ENCODE measurements around the gene LRRC74A. TPM values are rescaled to one million over a fixed set of nuclear protein-coding genes. Genes with fewer than 3 reads are reported as not detected.
A peak's percentile ranks its signal among the peaks of the same experiment; 100 is the strongest.

The LRRC74A gene
- total RNA-seq, 1 donor from 2014 or later: not detected

- no peaks in the 10 kb centered on the region for H3K27me3 Mint-ChIP-seq (ENCODE audit: unreplicated experiment)
- no peaks in the 10 kb centered on the region for H3K9me3 Mint-ChIP-seq (ENCODE audit: unreplicated experiment)
- H3K27ac Mint-ChIP-seq (ENCODE audit: unreplicated experiment): no peak overlapping the region
These were observed 46.8 kb upstream of the LRRC74A start for GRCh38 chr14:76779221-76780057.

GRCh38 chr14:76780058-76780345 lies 46.2 kb upstream of the LRRC74A start:
- H3K36me3 Mint-ChIP-seq (ENCODE audit: unreplicated experiment): peaks cover 8% of the 10 kb centered on the region
- H3K27me3 Mint-ChIP-seq (ENCODE audit: unreplicated experiment): no peaks in the 10 kb centered on the region
- H3K27ac Mint-ChIP-seq (ENCODE audit: unreplicated experiment): no peak overlapping the region
- TF ChIP-seq CTCF (IDR thresholded peaks at IDR 0.05): no peak
- H3K9me3 Mint-ChIP-seq (ENCODE audit: unreplicated experiment): no peaks in the 10 kb centered on the region
- no peak for DNase-seq (ENCODE audit: extremely low spot score, unreplicated experiment)
- H3K4me3 Mint-ChIP-seq (ENCODE audit: unreplicated experiment): no peak overlapping the region
- peaks cover 13% of the 10 kb centered on the region for H3K4me1 Mint-ChIP-seq (ENCODE audit: unreplicated experiment)

More at GRCh38 chr14:76779221-76780057, 46.8 kb upstream of the LRRC74A start:
- Mint-ChIP-seq H3K36me3 (ENCODE audit: unreplicated experiment) (peaks cover 8% of the 10 kb centered on the region), H3K4me3 (ENCODE audit: unreplicated experiment) (no peak overlapping the region), H3K4me1 (ENCODE audit: unreplicated experiment) (peaks cover 11% of the 10 kb centered on the region)
- TF ChIP-seq CTCF (IDR thresholded peaks at IDR 0.05): no peak
- DNase-seq (ENCODE audit: extremely low spot score, unreplicated experiment): no peak

GRCh38 chr14:76780360-76780759 lies 45.8 kb upstream of the LRRC74A start:
- TF ChIP-seq CTCF (IDR thresholded peaks at IDR 0.05): no peak
- no peak overlapping the region for H3K27ac Mint-ChIP-seq (ENCODE audit: unreplicated experiment)

GRCh38 chr14:76780875-76781647 lies 45.1 kb upstream of the LRRC74A start:
- Mint-ChIP-seq H3K4me1 (ENCODE audit: unreplicated experiment) (peaks cover 18% of the 10 kb centered on the region), H3K36me3 (ENCODE audit: unreplicated experiment) (peaks cover 8% of the 10 kb centered on the region), H3K4me3 (ENCODE audit: unreplicated experiment) (no peak overlapping the region), H3K27me3 (ENCODE audit: unreplicated experiment) (no peaks in the 10 kb centered on the region), H3K9me3 (ENCODE audit: unreplicated experiment) (no peaks in the 10 kb centered on the region), H3K27ac (ENCODE audit: unreplicated experiment) (no peak overlapping the region)
- DNase-seq (ENCODE audit: extremely low spot score, unreplicated experiment): peak; percentile 83
- no peak for TF ChIP-seq CTCF (IDR thresholded peaks at IDR 0.05)

More at GRCh38 chr14:76780360-76780759, 45.8 kb upstream of the LRRC74A start:
- DNase-seq (ENCODE audit: extremely low spot score, unreplicated experiment): no peak
- H3K9me3 Mint-ChIP-seq (ENCODE audit: unreplicated experiment): no peaks in the 10 kb centered on the region
- peaks cover 8% of the 10 kb centered on the region for H3K36me3 Mint-ChIP-seq (ENCODE audit: unreplicated experiment)
- H3K27me3 Mint-ChIP-seq (ENCODE audit: unreplicated experiment): no peaks in the 10 kb centered on the region
- H3K4me3 Mint-ChIP-seq (ENCODE audit: unreplicated experiment): no peak overlapping the region
- peaks cover 16% of the 10 kb centered on the region for H3K4me1 Mint-ChIP-seq (ENCODE audit: unreplicated experiment)

GRCh38 chr14:76781648-76782051 lies 44.6 kb upstream of the LRRC74A start:
- Mint-ChIP-seq H3K27me3 (ENCODE audit: unreplicated experiment) (no peaks in the 10 kb centered on the region), H3K27ac (ENCODE audit: unreplicated experiment) (no peak overlapping the region), H3K9me3 (ENCODE audit: unreplicated experiment) (no peaks in the 10 kb centered on the region), H3K4me3 (ENCODE audit: unreplicated experiment) (no peak overlapping the region), H3K4me1 (ENCODE audit: unreplicated experiment) (peaks cover 15% of the 10 kb centered on the region), H3K36me3 (ENCODE audit: unreplicated experiment) (peaks cover 11% of the 10 kb centered on the region)
- TF ChIP-seq CTCF (IDR thresholded peaks at IDR 0.05): no peak
- DNase-seq (ENCODE audit: extremely low spot score, unreplicated experiment): peak; percentile 77

All from osteocyte (in vitro differentiated cells).